Measurements from ENCODE around the gene CRCP. TPM values are rescaled to one million over a fixed set of nuclear protein-coding genes. Genes with fewer than 3 reads are reported as not detected.
A peak's percentile ranks its signal among the peaks of the same experiment; 100 is the strongest.

CRCP gene
- total and polyA plus RNA-seq, 2 of the 13 experiments (the other 11 are each of a cell fraction or from before 2014, with no cell fraction given) = 22.7 to 31.0 TPM

GRCh38 chr7:66114743-66115649, at the start of gene CRCP (continued):
- TF ChIP-seq MXD1 (CRISPR knock-in tag; IDR thresholded peaks at IDR 0.05) (peak; percentile 94), RFXANK (CRISPR knock-in tag; IDR thresholded peaks at IDR 0.05) (no peak), MXD4 (CRISPR knock-in tag; IDR thresholded peaks at IDR 0.05) (peak; percentile 97), LCORL (IDR thresholded peaks at IDR 0.05) (0 out of 2 replicates have a peak, but pooled peaks have one; percentile 14), LCORL (CRISPR knock-in tag; IDR thresholded peaks at IDR 0.05) (peak; percentile 68), SMYD3 (CRISPR knock-in tag; IDR thresholded peaks at IDR 0.05) (no peak), DNMT1 (CRISPR knock-in tag; IDR thresholded peaks at IDR 0.05) (peak; percentile 20; the same call in 1 of the 2 replicates), NRL (CRISPR knock-in tag; IDR thresholded peaks at IDR 0.05; ENCODE audit: borderline replicate concordance) (peak; percentile 88), ZNF230 (CRISPR knock-in tag; IDR thresholded peaks at IDR 0.05) (no peak; the same call in 1 of the 2 replicates), ZNF562 (CRISPR knock-in tag; IDR thresholded peaks at IDR 0.05; ENCODE audit: borderline replicate concordance) (no peak), ZNF687 (CRISPR knock-in tag; IDR thresholded peaks at IDR 0.05) (peak; percentile 99), ZNF567 (CRISPR knock-in tag; IDR thresholded peaks at IDR 0.05; ENCODE audit: borderline replicate concordance) (no peak), PAX8 (CRISPR knock-in tag; IDR thresholded peaks at IDR 0.05; ENCODE audit: borderline replicate concordance) (no peak; the same call in 1 of the 2 replicates), ZNF460 (CRISPR knock-in tag; IDR thresholded peaks at IDR 0.05; ENCODE audit: borderline replicate concordance) (no peak), ARID2 (CRISPR knock-in tag; IDR thresholded peaks at IDR 0.05; ENCODE audit: borderline replicate concordance) (no peak; the same call in 1 of the 2 replicates), RNF2 (conservative IDR thresholded peaks at IDR 0.05; ENCODE audit: low read depth) (peak; percentile 80; the same call in 1 of the 2 replicates), MTA1 (CRISPR knock-in tag; IDR thresholded peaks at IDR 0.05; ENCODE audit: borderline replicate concordance) (0 out of 2 replicates have a peak, but pooled peaks have one; percentile 81), ZMYM2 (CRISPR knock-in tag; IDR thresholded peaks at IDR 0.05) (no peak), ZBTB8A (CRISPR knock-in tag; IDR thresholded peaks at IDR 0.05; ENCODE audit: borderline replicate concordance, low read depth) (no peak), ZSCAN31 (CRISPR knock-in tag; IDR thresholded peaks at IDR 0.05; ENCODE audit: low read depth) (0 out of 2 replicates have a peak, but pooled peaks have one; percentile 53), SMARCC2 (IDR thresholded peaks at IDR 0.05) (no peak)
- TF ChIP-seq, protein P1, sequence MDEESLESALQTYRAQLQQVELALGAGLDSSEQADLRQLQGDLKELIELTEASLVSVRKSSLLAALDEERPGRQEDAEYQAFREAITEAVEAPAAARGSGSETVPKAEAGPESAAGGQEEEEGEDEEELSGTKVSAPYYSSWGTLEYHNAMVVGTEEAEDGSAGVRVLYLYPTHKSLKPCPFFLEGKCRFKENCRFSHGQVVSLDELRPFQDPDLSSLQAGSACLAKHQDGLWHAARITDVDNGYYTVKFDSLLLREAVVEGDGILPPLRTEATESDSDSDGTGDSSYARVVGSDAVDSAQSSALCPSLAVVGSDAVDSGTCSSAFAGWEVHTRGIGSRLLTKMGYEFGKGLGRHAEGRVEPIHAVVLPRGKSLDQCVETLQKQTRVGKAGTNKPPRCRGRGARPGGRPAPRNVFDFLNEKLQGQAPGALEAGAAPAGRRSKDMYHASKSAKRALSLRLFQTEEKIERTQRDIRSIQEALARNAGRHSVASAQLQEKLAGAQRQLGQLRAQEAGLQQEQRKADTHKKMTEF (CRISPR knock-in tag; IDR thresholded peaks at IDR 0.05) = peak; percentile 81
- TF ChIP-seq, protein P2, sequence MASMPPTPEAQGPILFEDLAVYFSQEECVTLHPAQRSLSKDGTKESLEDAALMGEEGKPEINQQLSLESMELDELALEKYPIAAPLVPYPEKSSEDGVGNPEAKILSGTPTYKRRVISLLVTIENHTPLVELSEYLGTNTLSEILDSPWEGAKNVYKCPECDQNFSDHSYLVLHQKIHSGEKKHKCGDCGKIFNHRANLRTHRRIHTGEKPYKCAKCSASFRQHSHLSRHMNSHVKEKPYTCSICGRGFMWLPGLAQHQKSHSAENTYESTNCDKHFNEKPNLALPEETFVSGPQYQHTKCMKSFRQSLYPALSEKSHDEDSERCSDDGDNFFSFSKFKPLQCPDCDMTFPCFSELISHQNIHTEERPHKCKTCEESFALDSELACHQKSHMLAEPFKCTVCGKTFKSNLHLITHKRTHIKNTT (CRISPR knock-in tag; IDR thresholded peaks at IDR 0.05) = no peak

All from HepG2 (cell line).